HCT116 (cell line): Measurements from ENCODE around the gene EGFR. TPM values are rescaled to one million over a fixed set of nuclear protein-coding genes. Genes with fewer than 3 reads are reported as not detected.

ENCODE experiments used
- ATAC-seq: fragments of 200-7000 bp; cut with Tn5 transposase; 2 replicates; pipeline ENCODE4 v1.9.1; 2020; ENCODE audit warnings: mild to moderate bottlenecking, moderate library complexity
- BruUV-seq: library from RNA; stranded (reverse); fragments of 400-500 nt; replicated peaks from 2 replicates; lab custom pipeline; 2021; lab: Mats Ljungman, UMichigan
- CTCF ChIA-PET: fragments of 300-600 bp; sonication (Branson Sonifier 250); formaldehyde crosslinking; loops from one replicate; lab custom pipeline; 2021; ENCODE audit warnings: antibody characterized with exemption; lab: Charles Lee
- POLR2A ChIA-PET: fragments of 300-600, 350-600 bp; sonication (Branson Sonifier 250); formaldehyde crosslinking; loops from one replicate; lab custom pipeline; 2021; ENCODE audit warnings: antibody characterized with exemption; lab: Charles Lee
- RAD21 ChIA-PET, 2 experiments: fragments of 300-600 bp; sonication (Branson Sonifier 250); formaldehyde crosslinking; loops; one replicate each; lab custom pipeline; 2023; ENCODE audit warnings: low total read pairs in 2 of 2; ENCODE audit not compliant: uncharacterized antibody in 2 of 2, unreplicated experiment in 2 of 2, low non-redundant PET in 1 of 2; lab: Charles Lee
- DNase-seq: peaks from one replicate; pipeline ENCODE4 v3.0.0-alpha.2; 2010; ENCODE audit warnings: low read depth, low spot score
- H2AFZ ChIP-seq: fragments of 200-600 bp; shearing (Covaris generic), sonication (generic); 2 replicates; pipeline ENCODE4 v1.6.1; 2017; ENCODE audit warnings: low read depth, mixed run types, mixed read lengths, antibody characterized with exemption, low read length; ENCODE audit not compliant: poor library complexity, severe bottlenecking
- H3K27ac ChIP-seq: 2 replicates; pipeline ENCODE4 v1.5.1; 2012; ENCODE audit warnings: low read depth, low read length
- H3K27me3 ChIP-seq: fragments of 200-600 bp; sonication (generic); 2 replicates; pipeline ENCODE4 v1.6.1; 2016; ENCODE audit warnings: mixed run types, low read length, mixed read lengths; ENCODE audit not compliant: insufficient read depth
- H3K36me3 ChIP-seq, 2 experiments: fragments of 200-500 bp in 1 of 2; fragments of 200-600 bp in 1 of 2; sonication (Bioruptor generic) in 1 of 2; sonication (generic) in 1 of 2; 2 replicates each; pipeline versions ENCODE4 v1.5.1 to v1.6.1; 2014 to 2016; ENCODE audit warnings: low read length in 2 of 2, inconsistent platforms in 1 of 2, mixed read lengths in 1 of 2, mixed run types in 1 of 2; ENCODE audit not compliant: insufficient read depth in 2 of 2, control insufficient read depth in 1 of 2
- H3K4me1 ChIP-seq, 2 experiments: fragments of 200-600 bp in 1 of 2; sonication (generic) in 1 of 2; 2 replicates each; pipeline versions ENCODE4 v1.5.1 to v1.6.1; 2012 to 2017; ENCODE audit warnings: low read length in 2 of 2, inconsistent platforms in 1 of 2, mild to moderate bottlenecking in 1 of 2, mixed read lengths in 1 of 2, mixed run types in 1 of 2, moderate library complexity in 1 of 2; ENCODE audit not compliant: insufficient read depth in 2 of 2, control insufficient read depth in 1 of 2
- H3K4me2 ChIP-seq: fragments of 200-600 bp; sonication (generic); 2 replicates; pipeline ENCODE4 v1.6.1; 2017; ENCODE audit warnings: mixed run types, low read length, mixed read lengths
- H3K4me3 ChIP-seq, 2 experiments: fragments of 200-600 bp in 1 of 2; sonication (generic) in 1 of 2; replicated peaks in 1 of 2; 2 replicates each; pipeline ENCODE4 v1.5.1; 2011 to 2016; ENCODE audit warnings: low read length in 2 of 2, control low read depth in 1 of 2, low read depth in 1 of 2, mild to moderate bottlenecking in 1 of 2, mixed read lengths in 1 of 2, mixed run types in 1 of 2
- H3K79me2 ChIP-seq: fragments of 200-600 bp; sonication (generic); 2 replicates; pipeline ENCODE4 v1.6.1; 2017; ENCODE audit warnings: mild to moderate bottlenecking, mixed run types, low read length, moderate library complexity, mixed read lengths; ENCODE audit not compliant: insufficient read depth
- H3K9ac ChIP-seq: fragments of 200-600 bp; sonication (generic); 2 replicates; pipeline ENCODE4 v1.6.1; 2016; ENCODE audit warnings: low read length, mixed read lengths
- H3K9me2 ChIP-seq: fragments of 200-600 bp; sonication (generic), shearing (Covaris generic); 2 replicates; pipeline ENCODE4 v1.6.1; 2017; ENCODE audit warnings: mixed run types, mild to moderate bottlenecking, moderate library complexity; ENCODE audit not compliant: insufficient read depth
- H3K9me3 ChIP-seq, 2 experiments: fragments of 200-500 bp in 1 of 2; fragments of 200-600 bp in 1 of 2; sonication (Bioruptor generic) in 1 of 2; sonication (generic) in 1 of 2; 2 replicates each; pipeline ENCODE4 v1.6.1; 2014 to 2017; ENCODE audit warnings: low read length in 2 of 2, mixed read lengths in 2 of 2, inconsistent platforms in 1 of 2, low read depth in 1 of 2, mild to moderate bottlenecking in 1 of 2, mixed run types in 1 of 2, moderate library complexity in 1 of 2; ENCODE audit not compliant: control insufficient read depth in 1 of 2, insufficient read depth in 1 of 2
- H4K20me1 ChIP-seq: fragments of 200-600 bp; sonication (generic), shearing (Covaris generic); 2 replicates; pipeline ENCODE4 v1.6.1; 2017; ENCODE audit warnings: mixed run types, mild to moderate bottlenecking, moderate library complexity; ENCODE audit not compliant: insufficient read depth
- CEBPB ChIP-seq: IDR thresholded peaks from 2 replicates; pipeline ENCODE4 v1.6.1; 2012; ENCODE audit warnings: low read depth
- CTCF ChIP-seq, 3 experiments: fragments of 200-600 bp in 1 of 3; sonication (generic) in 1 of 3; IDR thresholded peaks in 2 of 3; conservative IDR thresholded peaks in 1 of 3; 2 replicates each; pipeline ENCODE4 v1.5.1; 2012 to 2017; ENCODE audit warnings: low read depth in 2 of 3, low read length in 2 of 3, antibody characterized with exemption in 1 of 3, borderline replicate concordance in 1 of 3, control low read depth in 1 of 3, mild to moderate bottlenecking in 1 of 3, mixed read lengths in 1 of 3, mixed run types in 1 of 3, moderate library complexity in 1 of 3; ENCODE audit not compliant: insufficient read depth in 1 of 3
- FOSL1 ChIP-seq: IDR thresholded peaks from 2 replicates; pipeline ENCODE4 v1.6.1; 2012; ENCODE audit warnings: low read depth
- JUND ChIP-seq: IDR thresholded peaks from 2 replicates; pipeline ENCODE4 v1.6.1; 2012
- POLR2AphosphoS5 ChIP-seq: IDR thresholded peaks from 2 replicates; pipeline ENCODE4 v1.6.1; 2011; ENCODE audit warnings: mild to moderate bottlenecking, low read depth, low read length, moderate library complexity
- SRF ChIP-seq: IDR thresholded peaks from 2 replicates; pipeline ENCODE4 v1.6.1; 2012; ENCODE audit warnings: low read depth
- TCF7L2 ChIP-seq: IDR thresholded peaks from 2 replicates; pipeline ENCODE4 v1.7.0; 2011; ENCODE audit warnings: borderline replicate concordance, inconsistent platforms; ENCODE audit not compliant: insufficient read depth, insufficient read length; ENCODE audit errors: extremely low read depth
- ZFX ChIP-seq: fragments of 450-650 bp; IDR thresholded peaks from 2 replicates; pipeline ENCODE4 v1.6.1; 2017
- ZNF274 ChIP-seq: fragments of 200-500 bp; sonication (Bioruptor generic); IDR thresholded peaks from 2 replicates; pipeline ENCODE4 v1.6.1; 2014; ENCODE audit warnings: mild to moderate bottlenecking, low read depth, low read length, inconsistent platforms
- intact Hi-C: fragments of 100-400 bp; cut with micrococcal nuclease; formaldehyde crosslinking; loops from 2 replicates; pipeline ENCODE4 v1.10.0; 2022
- total RNA-seq: library from RNA; stranded (reverse); gene quantifications from one replicate; pipeline ENCODE4 v1.2.1, GENCODE V29; 2021; ENCODE audit not compliant: unreplicated experiment
- TF ChIP-seq, protein P1 (sequence below): IDR thresholded peaks from 2 replicates; pipeline ENCODE4 v1.6.1; 2012

The EGFR gene
- total RNA-seq, 1 experiment from 2014 or later, result 71.5 TPM

GRCh38 chr7:55080000-55080623 lies 61.3 kb downstream of the EGFR start:
- no peaks in the 10 kb centered on the region for H3K9me3 ChIP-seq
- no peaks in the 10 kb centered on the region for H3K36me3 ChIP-seq
- H3K79me2 ChIP-seq, result peaks cover 73% of the 10 kb centered on the region
- no peaks in the 10 kb centered on the region for H3K9me2 ChIP-seq
- no peaks in the 10 kb centered on the region for H3K27me3 ChIP-seq
- H3K4me2 ChIP-seq, result no peak overlapping the region
- no peak overlapping the region for H2AFZ ChIP-seq
- TF ChIP-seq JUND (no peak), CEBPB (no peak), ZFX (no peak), ZNF274 (no peak), TCF7L2 (no peak), CTCF (IDR thresholded peaks at IDR 0.05 in 2 of 3, conservative IDR thresholded peaks at IDR 0.05 in 1 of 3; ENCODE audit: borderline replicate concordance in 1 of 3, insufficient read depth in 1 of 3, low read depth in 2 of 3, low read length in 2 of 3) (no peak), FOSL1 (no peak), POLR2AphosphoS5 (no peak), SRF (no peak)
- TF ChIP-seq, protein P1, sequence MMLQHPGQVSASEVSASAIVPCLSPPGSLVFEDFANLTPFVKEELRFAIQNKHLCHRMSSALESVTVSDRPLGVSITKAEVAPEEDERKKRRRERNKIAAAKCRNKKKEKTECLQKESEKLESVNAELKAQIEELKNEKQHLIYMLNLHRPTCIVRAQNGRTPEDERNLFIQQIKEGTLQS, result no peak
- no peaks in the 10 kb centered on the region for H4K20me1 ChIP-seq
- no peak for ATAC-seq
- POLR2A ChIA-PET, result no interaction called here
- CTCF ChIA-PET, result no interaction called here
- H3K9ac ChIP-seq, result no peak overlapping the region
- no peak overlapping the region for H3K27ac ChIP-seq
- no peak for DNase-seq
- intact Hi-C loops, result loop anchor here (2.0 kb wide), 1 partner anchor 49 kb away; no protein-coding TSS in a partner anchor
- peaks cover 46 to 94% of the 10 kb centered on the region in 2 experiments for H3K4me1 ChIP-seq
- RAD21 ChIA-PET, result no interaction called here
- no peak overlapping the region for H3K4me3 ChIP-seq
- BruUV-seq, result no TSS peak
